ENCODE measurements around the gene TSG101. TPM values are rescaled to one million over a fixed set of nuclear protein-coding genes. Genes with fewer than 3 reads are reported as not detected.

TSG101 gene
- total RNA-seq, 2 donors from 2014 or later: 56.3 to 67.4 TPM

DNA sequence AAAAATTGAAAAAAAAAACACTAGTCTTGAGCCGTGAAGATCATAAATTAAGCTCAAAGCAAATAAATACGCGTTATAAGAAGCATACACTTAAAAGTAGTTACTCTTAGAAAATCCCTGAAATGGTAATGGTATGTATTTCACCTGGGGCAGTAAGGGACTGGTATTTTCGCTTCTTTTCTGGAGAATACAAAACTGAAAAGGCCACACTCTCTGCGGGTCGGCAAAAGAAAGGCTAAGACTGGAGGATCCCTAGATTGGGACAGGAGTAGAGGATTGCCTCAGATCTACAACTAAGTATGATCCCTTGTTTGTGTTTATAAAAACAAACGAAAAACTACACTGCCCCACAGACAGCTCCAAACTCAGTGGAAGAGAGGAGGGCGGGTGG, 617 bp downstream of the TSG101 start:
- Mint-ChIP-seq H3K4me3 (peak overlapping the region; percentile 91), H3K27ac (peak overlapping the region; percentile 99), H3K4me1 (peaks cover 11% of the 10 kb centered on the region), H3K27me3 (ENCODE audit: insufficient read depth) (no peaks in the 10 kb centered on the region), H3K36me3 (ENCODE audit: low read depth) (peaks cover 17% of the 10 kb centered on the region), H3K9me3 (no peaks in the 10 kb centered on the region)
- Histone ChIP-seq H3K36me3 (ENCODE audit: control insufficient read depth, insufficient read depth, low read length) (peaks cover 8% of the 10 kb centered on the region), H3K9ac (ENCODE audit: extremely low read depth, low read length, poor library complexity, severe bottlenecking) (peak overlapping the region; percentile 92), H3K27me3 (ENCODE audit: control insufficient read depth, insufficient read depth, low read length, poor library complexity, severe bottlenecking) (no peaks in the 10 kb centered on the region), H3K4me1 (ENCODE audit: control insufficient read depth, insufficient read depth, low read length) (no peaks in the 10 kb centered on the region), H3K27ac (ENCODE audit: low read depth, low read length) (peak overlapping the region; percentile 97), H3K4me3 (ENCODE audit: low read length) (peak overlapping the region; percentile 97), H3K9me3 (ENCODE audit: control insufficient read depth, low read length) (no peaks in the 10 kb centered on the region)
- WGBS, 2 experiments (ENCODE audit: insufficient coverage in 1 of 2, insufficient read length in 1 of 2): 0% methylated on average over 2 to 7 of the region's 8 CpGs
- DNase-seq: no peak
- TF ChIP-seq, protein P1, sequence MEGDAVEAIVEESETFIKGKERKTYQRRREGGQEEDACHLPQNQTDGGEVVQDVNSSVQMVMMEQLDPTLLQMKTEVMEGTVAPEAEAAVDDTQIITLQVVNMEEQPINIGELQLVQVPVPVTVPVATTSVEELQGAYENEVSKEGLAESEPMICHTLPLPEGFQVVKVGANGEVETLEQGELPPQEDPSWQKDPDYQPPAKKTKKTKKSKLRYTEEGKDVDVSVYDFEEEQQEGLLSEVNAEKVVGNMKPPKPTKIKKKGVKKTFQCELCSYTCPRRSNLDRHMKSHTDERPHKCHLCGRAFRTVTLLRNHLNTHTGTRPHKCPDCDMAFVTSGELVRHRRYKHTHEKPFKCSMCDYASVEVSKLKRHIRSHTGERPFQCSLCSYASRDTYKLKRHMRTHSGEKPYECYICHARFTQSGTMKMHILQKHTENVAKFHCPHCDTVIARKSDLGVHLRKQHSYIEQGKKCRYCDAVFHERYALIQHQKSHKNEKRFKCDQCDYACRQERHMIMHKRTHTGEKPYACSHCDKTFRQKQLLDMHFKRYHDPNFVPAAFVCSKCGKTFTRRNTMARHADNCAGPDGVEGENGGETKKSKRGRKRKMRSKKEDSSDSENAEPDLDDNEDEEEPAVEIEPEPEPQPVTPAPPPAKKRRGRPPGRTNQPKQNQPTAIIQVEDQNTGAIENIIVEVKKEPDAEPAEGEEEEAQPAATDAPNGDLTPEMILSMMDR (conservative IDR thresholded peaks at IDR 0.05): no peak

DNA sequence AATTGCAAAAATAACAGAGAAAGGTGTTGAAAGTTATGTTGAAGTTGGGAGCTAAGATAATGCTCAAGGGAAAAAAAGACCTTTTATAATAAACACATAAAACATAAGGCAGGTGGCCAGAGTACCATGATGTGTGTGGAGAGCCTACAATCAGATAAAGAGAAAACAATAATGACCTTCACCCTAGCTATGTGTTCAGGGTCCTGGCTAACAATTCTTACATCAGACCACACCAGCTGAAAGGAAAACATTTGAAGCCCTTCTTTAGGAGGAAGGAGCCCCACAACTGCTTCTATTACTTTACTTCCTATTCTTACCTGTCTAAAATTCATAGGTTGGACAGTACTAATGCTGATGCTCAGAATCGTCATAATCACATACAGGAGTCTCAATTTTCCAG, 2.5 kb downstream of the TSG101 start:
- Histone ChIP-seq H3K4me3 (ENCODE audit: low read length) (no peak overlapping the region), H3K9ac (ENCODE audit: extremely low read depth, low read length, poor library complexity, severe bottlenecking) (no peak overlapping the region), H3K9me3 (ENCODE audit: control insufficient read depth, low read length) (no peaks in the 10 kb centered on the region), H3K27me3 (ENCODE audit: control insufficient read depth, insufficient read depth, low read length, poor library complexity, severe bottlenecking) (no peaks in the 10 kb centered on the region), H3K4me1 (ENCODE audit: control insufficient read depth, insufficient read depth, low read length) (no peaks in the 10 kb centered on the region), H3K36me3 (ENCODE audit: control insufficient read depth, insufficient read depth, low read length) (peaks cover 5% of the 10 kb centered on the region), H3K27ac (ENCODE audit: low read depth, low read length) (no peak overlapping the region)
- Mint-ChIP-seq H3K4me1 (peaks cover 11% of the 10 kb centered on the region), H3K36me3 (ENCODE audit: low read depth) (peaks cover 22% of the 10 kb centered on the region), H3K27me3 (ENCODE audit: insufficient read depth) (no peaks in the 10 kb centered on the region), H3K9me3 (no peaks in the 10 kb centered on the region), H3K4me3 (no peak overlapping the region), H3K27ac (no peak overlapping the region)
- no peak for DNase-seq
- TF ChIP-seq, protein P1 (conservative IDR thresholded peaks at IDR 0.05): no peak
- WGBS, 2 experiments (ENCODE audit: insufficient coverage in 1 of 2, insufficient read length in 1 of 2): 87 to 100% methylated on average over 1 of the region's 1 CpG

DNA sequence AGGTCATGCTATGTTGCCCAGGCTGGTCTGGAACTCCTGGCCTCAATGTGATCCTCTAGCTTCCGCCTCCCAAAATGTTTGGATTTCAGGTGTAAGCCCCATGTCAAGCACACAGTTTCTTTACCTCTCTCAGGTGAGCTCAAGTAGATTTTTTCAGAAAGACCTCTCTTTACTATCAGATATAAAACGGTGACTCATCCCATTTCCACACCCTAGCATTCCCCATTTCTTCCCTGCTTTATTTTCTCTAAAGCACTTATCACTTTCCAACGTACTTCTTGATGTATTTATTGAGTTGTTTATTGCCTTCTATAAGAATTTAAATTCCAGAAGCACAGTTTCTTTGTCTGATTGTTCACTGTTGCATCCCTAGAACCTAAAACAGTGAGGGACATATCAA, 3.7 kb downstream of the TSG101 start:
- Histone ChIP-seq H3K27ac (ENCODE audit: low read depth, low read length) (no peak overlapping the region), H3K4me3 (ENCODE audit: low read length) (no peak overlapping the region), H3K4me1 (ENCODE audit: control insufficient read depth, insufficient read depth, low read length) (no peaks in the 10 kb centered on the region), H3K27me3 (ENCODE audit: control insufficient read depth, insufficient read depth, low read length, poor library complexity, severe bottlenecking) (no peaks in the 10 kb centered on the region), H3K9ac (ENCODE audit: extremely low read depth, low read length, poor library complexity, severe bottlenecking) (no peak overlapping the region), H3K36me3 (ENCODE audit: control insufficient read depth, insufficient read depth, low read length) (peaks cover 13% of the 10 kb centered on the region), H3K9me3 (ENCODE audit: control insufficient read depth, low read length) (no peaks in the 10 kb centered on the region)
- H3K9me3 Mint-ChIP-seq: no peaks in the 10 kb centered on the region
- TF ChIP-seq, protein P1 (conservative IDR thresholded peaks at IDR 0.05): no peak
- H3K36me3 Mint-ChIP-seq (ENCODE audit: low read depth): peaks cover 25% of the 10 kb centered on the region
- 99 to 100% methylated on average over 2 to 3 of the region's 3 CpGs for WGBS, 2 experiments (ENCODE audit: insufficient coverage in 1 of 2, insufficient read length in 1 of 2)
- peak overlapping the region; percentile 15 for H3K27ac Mint-ChIP-seq
- no peak overlapping the region for H3K4me3 Mint-ChIP-seq
- H3K27me3 Mint-ChIP-seq (ENCODE audit: insufficient read depth): no peaks in the 10 kb centered on the region
- peaks cover 11% of the 10 kb centered on the region for H3K4me1 Mint-ChIP-seq
- DNase-seq: no peak

Measured in endodermal cell (in vitro differentiated cells).